ENCODE measurements around the gene LCTL.

LCTL gene

GRCh38 chr15:66567897-66568296, 2.1 kb upstream of the LCTL start:
- TF ChIP-seq CTCF (IDR thresholded peaks at IDR 0.05): no peak
- Histone ChIP-seq H3K4me3 (no peak overlapping the region), H3K27ac (no peak overlapping the region)
- DNase-seq (ENCODE audit: low spot score): no peak

DNA sequence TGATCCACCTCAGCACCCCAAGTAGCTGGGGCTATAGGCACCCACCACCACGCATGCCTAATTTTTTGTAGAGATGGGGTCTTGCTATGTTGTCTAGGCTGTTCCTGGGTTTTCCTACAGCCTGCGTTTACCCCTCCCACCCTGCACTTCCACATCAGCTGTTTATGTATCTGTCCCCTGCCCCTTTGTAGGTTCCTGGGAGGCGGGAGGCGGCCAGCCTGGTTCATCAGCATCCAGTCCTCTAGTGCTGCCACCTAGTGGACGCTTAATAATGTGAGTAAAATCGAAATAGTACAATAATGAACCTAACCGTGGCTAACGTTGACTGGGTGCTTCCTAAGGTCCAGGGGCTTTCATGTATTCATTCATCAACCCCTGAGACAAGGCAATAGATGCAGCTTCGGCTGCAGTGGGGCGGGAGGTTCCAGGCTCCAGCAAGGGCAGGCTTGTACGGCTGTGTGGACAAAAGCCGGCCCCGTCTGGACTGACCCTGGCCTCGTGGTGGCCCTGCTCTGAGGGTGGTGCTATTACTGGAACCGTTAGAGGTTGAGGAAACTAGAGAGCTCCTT, 1.2 kb upstream of the LCTL start:
- Histone ChIP-seq H3K4me3 (no peak overlapping the region), H3K27ac (no peak overlapping the region)
- DNase-seq (ENCODE audit: low spot score): no peak
- TF ChIP-seq CTCF (IDR thresholded peaks at IDR 0.05): peak; percentile 71

GRCh38 chr15:66565141-66565641, 607 bp downstream of the LCTL start:
- no peak overlapping the region for H3K27ac ChIP-seq
- DNase-seq (ENCODE audit: low spot score): peak; percentile 62
- no peak overlapping the region for H3K4me3 ChIP-seq
- no peak for TF ChIP-seq CTCF (IDR thresholded peaks at IDR 0.05)

DNA sequence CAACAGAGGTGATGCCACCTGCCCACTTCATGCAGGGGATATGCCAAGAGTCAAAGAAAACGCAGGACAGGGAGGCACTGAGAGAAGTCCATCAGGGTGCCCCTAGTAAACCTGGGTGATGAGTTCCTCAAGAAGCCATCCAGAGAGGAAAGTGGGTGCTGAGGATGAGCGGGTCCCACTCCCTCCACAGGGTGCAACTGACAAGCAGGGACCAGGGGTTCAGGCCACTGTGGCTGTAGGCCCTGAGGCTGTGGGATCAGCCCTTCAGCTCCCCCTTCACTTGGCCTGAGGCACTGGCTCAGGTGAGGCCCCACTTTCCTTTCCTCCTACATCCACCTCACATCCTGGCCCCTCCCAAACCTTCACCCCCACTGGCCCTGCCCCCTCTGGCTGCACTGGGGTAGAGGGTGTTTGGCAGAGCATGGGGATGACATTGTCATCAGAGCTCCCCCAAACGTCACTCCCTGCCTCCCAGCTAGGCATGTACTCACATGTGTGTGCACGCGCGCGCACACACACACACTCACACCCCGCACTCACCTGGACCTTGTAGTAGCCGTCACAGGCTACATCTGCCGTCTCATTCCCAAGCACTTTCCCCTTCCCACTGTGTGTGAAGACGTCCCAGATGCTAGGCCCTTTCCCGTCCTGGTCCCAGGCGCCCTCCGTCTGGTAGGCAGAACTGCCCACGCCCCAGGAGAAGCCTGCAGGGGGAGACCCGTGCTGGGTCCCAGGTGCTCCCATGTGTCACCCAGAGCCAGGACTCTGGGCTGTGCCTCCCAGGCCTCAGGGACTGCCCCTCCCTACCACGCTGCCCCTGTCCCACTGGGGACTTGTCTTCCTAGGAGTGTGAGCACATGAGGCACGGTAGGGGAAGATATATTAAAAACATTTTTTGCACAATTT, 1.4 kb downstream of the LCTL start:
- no peak overlapping the region for H3K27ac ChIP-seq
- DNase-seq (ENCODE audit: low spot score): no peak
- H3K4me3 ChIP-seq: no peak overlapping the region
- TF ChIP-seq CTCF (IDR thresholded peaks at IDR 0.05): no peak

- TF ChIP-seq CTCF (IDR thresholded peaks at IDR 0.05): no peak
- Histone ChIP-seq H3K4me3 (no peak overlapping the region), H3K27ac (no peak overlapping the region)
- no peak for DNase-seq (ENCODE audit: low spot score)
Observed at GRCh38 chr15:66563566-66564110, 2.2 kb downstream of the LCTL start.

GRCh38 chr15:66563126-66563525, 2.7 kb downstream of the LCTL start:
- Histone ChIP-seq H3K4me3 (no peak overlapping the region), H3K27ac (no peak overlapping the region)
- DNase-seq (ENCODE audit: low spot score): no peak
- no peak for TF ChIP-seq CTCF (IDR thresholded peaks at IDR 0.05)
